Measurements from ENCODE around the gene RNF31.

DNA sequence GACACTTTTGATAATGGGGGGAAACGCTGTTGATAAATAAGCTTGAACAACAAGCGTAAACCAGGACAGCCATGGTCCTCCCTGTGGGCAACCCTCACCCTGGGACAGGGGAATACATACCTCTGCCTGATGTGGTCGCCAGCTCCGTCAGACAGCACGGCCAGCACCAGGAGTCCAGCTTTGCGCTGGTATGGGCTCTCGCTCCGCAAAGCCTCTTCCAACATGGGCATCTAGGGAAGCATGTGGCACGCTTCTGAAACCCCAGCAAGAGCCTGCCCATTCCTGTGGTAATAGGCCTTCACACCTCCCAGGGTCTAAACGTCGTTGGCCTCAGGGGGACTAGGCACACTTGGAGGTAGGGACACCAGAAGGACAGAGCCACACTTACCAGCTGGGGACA is 38.4 kb downstream of the RNF31 start:
- TF ChIP-seq, protein P1, sequence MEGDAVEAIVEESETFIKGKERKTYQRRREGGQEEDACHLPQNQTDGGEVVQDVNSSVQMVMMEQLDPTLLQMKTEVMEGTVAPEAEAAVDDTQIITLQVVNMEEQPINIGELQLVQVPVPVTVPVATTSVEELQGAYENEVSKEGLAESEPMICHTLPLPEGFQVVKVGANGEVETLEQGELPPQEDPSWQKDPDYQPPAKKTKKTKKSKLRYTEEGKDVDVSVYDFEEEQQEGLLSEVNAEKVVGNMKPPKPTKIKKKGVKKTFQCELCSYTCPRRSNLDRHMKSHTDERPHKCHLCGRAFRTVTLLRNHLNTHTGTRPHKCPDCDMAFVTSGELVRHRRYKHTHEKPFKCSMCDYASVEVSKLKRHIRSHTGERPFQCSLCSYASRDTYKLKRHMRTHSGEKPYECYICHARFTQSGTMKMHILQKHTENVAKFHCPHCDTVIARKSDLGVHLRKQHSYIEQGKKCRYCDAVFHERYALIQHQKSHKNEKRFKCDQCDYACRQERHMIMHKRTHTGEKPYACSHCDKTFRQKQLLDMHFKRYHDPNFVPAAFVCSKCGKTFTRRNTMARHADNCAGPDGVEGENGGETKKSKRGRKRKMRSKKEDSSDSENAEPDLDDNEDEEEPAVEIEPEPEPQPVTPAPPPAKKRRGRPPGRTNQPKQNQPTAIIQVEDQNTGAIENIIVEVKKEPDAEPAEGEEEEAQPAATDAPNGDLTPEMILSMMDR (IDR thresholded peaks at IDR 0.05; ENCODE audit: low read depth, low read length) = no peak
- no peak for TF ChIP-seq EZH2phosphoT487 (IDR thresholded peaks at IDR 0.05; ENCODE audit: low read depth)

Measured in OCI-LY3 (cell line).